Measurements from ENCODE around the gene KCNMA1.

DNA sequence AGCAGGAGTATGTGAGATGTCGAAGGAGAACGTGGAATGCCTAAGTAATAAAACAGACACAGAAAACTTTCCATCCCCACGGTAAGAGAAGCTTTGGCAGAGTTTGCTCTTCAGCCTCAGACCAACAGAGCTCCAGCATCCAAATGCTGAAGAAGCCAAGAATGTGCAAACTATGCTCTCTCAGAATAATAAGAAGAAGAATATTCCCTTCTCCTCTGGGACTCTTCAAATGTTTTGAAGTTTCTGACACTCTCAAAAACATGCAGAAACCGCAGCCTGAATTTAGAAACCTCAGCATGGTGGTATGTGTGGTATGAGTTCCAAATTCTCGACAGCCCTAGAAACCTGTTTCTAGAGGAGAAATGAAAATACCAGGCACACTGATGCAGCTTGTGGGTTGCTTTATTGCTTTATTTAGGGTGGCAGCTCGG is 113.3 kb downstream of the KCNMA1 start:
- TF ChIP-seq, protein P1, sequence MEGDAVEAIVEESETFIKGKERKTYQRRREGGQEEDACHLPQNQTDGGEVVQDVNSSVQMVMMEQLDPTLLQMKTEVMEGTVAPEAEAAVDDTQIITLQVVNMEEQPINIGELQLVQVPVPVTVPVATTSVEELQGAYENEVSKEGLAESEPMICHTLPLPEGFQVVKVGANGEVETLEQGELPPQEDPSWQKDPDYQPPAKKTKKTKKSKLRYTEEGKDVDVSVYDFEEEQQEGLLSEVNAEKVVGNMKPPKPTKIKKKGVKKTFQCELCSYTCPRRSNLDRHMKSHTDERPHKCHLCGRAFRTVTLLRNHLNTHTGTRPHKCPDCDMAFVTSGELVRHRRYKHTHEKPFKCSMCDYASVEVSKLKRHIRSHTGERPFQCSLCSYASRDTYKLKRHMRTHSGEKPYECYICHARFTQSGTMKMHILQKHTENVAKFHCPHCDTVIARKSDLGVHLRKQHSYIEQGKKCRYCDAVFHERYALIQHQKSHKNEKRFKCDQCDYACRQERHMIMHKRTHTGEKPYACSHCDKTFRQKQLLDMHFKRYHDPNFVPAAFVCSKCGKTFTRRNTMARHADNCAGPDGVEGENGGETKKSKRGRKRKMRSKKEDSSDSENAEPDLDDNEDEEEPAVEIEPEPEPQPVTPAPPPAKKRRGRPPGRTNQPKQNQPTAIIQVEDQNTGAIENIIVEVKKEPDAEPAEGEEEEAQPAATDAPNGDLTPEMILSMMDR (conservative IDR thresholded peaks at IDR 0.05; ENCODE audit: low read depth, low read length), result no peak
- TF ChIP-seq EZH2phosphoT487 (IDR thresholded peaks at IDR 0.05; ENCODE audit: borderline replicate concordance, low read length), result no peak

Measured in PC-3 (cell line).